Measurements from ENCODE around the gene GPC3.

GRCh38 chrX:133608406-133608805, 377.0 kb downstream of the GPC3 start:
- no peak for TF ChIP-seq CTCF (IDR thresholded peaks at IDR 0.05)
- no peak for TF ChIP-seq POLR2AphosphoS5 (IDR thresholded peaks at IDR 0.05)
- no peak for TF ChIP-seq POLR2A (IDR thresholded peaks at IDR 0.05)
